Measurements from ENCODE around the gene CCL27.

- TF ChIP-seq YY1 (IDR thresholded peaks at IDR 0.05; ENCODE audit: insufficient read depth, insufficient read length): no peak
- no peak for TF ChIP-seq SUZ12 (IDR thresholded peaks at IDR 0.05; ENCODE audit: extremely low read depth, insufficient read depth, insufficient read length)
These were observed 11.1 kb downstream of the CCL27 start for GRCh38 chr9:34651321-34651720.

All from NT2/D1 (cell line).